ENCODE results near the gene PRMT5. TPM values are rescaled to one million over a fixed set of nuclear protein-coding genes. Genes with fewer than 3 reads are reported as not detected.

Gene PRMT5
- total RNA-seq, 1 donor from 2014 or later: 65.6 TPM

DNA sequence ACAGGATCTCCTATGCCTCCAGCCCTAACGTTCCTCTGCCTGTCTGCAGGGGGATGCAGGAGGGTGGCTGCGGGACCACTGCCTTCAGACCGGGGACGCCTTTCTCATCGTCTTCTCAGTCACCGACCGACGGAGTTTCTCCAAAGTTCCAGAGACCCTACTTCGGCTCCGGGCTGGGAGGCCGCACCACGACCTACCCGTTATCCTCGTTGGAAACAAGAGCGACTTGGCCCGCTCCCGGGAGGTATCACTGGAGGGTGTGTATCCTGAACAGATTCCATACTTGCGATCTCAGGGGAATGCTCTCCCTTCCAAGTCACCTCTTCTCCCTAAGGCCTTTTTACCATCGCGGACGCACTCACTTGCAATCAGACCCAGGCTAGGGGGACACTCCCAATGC is 43.2 kb downstream of the PRMT5 start:
- peak overlapping the region; percentile 50 to 65 for H3K4me3 ChIP-seq
- no peaks in the 10 kb centered on the region for H3K9me3 ChIP-seq
- no peak for DNase-seq (ENCODE audit: extremely low spot score in 2 of 2)
- no peaks in the 10 kb centered on the region for H3K36me3 ChIP-seq
- TF ChIP-seq POLR2A (IDR thresholded peaks at IDR 0.05): no peak
- no peak for TF ChIP-seq POLR2AphosphoS5 (IDR thresholded peaks at IDR 0.05; ENCODE audit: insufficient read depth in 1 of 2, low read depth in 1 of 2)
- no peak for TF ChIP-seq CTCF (IDR thresholded peaks at IDR 0.05)
- no peaks in the 10 kb centered on the region for H3K27me3 ChIP-seq
- intact Hi-C loops (cut with DNase I): no loop called here
- H3K27ac ChIP-seq: no peak overlapping the region
- peaks cover 24% of the 10 kb centered on the region for H3K4me1 ChIP-seq

- intact Hi-C loops (cut with DNase I): no loop called here
- H3K4me1 ChIP-seq: peaks cover 24% of the 10 kb centered on the region
These were observed 44.2 kb downstream of the PRMT5 start for GRCh38 chr14:22884738-22885523.

GRCh38 chr14:22884076-22884737 is 45.0 kb downstream of the PRMT5 start:
- H3K27ac ChIP-seq: no peak overlapping the region
- no peak overlapping the region for H3K4me3 ChIP-seq
- H3K27me3 ChIP-seq: no peaks in the 10 kb centered on the region
- no peaks in the 10 kb centered on the region for H3K9me3 ChIP-seq
- intact Hi-C loops (cut with DNase I): no loop called here
- no peaks in the 10 kb centered on the region for H3K36me3 ChIP-seq
- no peak for TF ChIP-seq POLR2AphosphoS5 (IDR thresholded peaks at IDR 0.05; ENCODE audit: insufficient read depth in 1 of 2, low read depth in 1 of 2)
- no peak for TF ChIP-seq CTCF (IDR thresholded peaks at IDR 0.05)
- no peak for TF ChIP-seq POLR2A (IDR thresholded peaks at IDR 0.05)
- peaks cover 24% of the 10 kb centered on the region for H3K4me1 ChIP-seq
- no peak for DNase-seq (ENCODE audit: extremely low spot score in 2 of 2)

More at GRCh38 chr14:22884738-22885523, 44.2 kb downstream of the PRMT5 start:
- TF ChIP-seq POLR2AphosphoS5 (IDR thresholded peaks at IDR 0.05; ENCODE audit: insufficient read depth in 1 of 2, low read depth in 1 of 2) (no peak), CTCF (IDR thresholded peaks at IDR 0.05) (no peak), POLR2A (IDR thresholded peaks at IDR 0.05) (no peak)
- Histone ChIP-seq H3K9me3 (no peaks in the 10 kb centered on the region), H3K4me3 (no peak overlapping the region), H3K27ac (no peak overlapping the region), H3K27me3 (no peaks in the 10 kb centered on the region), H3K36me3 (no peaks in the 10 kb centered on the region)
- DNase-seq (ENCODE audit: extremely low spot score in 2 of 2): no peak

DNA sequence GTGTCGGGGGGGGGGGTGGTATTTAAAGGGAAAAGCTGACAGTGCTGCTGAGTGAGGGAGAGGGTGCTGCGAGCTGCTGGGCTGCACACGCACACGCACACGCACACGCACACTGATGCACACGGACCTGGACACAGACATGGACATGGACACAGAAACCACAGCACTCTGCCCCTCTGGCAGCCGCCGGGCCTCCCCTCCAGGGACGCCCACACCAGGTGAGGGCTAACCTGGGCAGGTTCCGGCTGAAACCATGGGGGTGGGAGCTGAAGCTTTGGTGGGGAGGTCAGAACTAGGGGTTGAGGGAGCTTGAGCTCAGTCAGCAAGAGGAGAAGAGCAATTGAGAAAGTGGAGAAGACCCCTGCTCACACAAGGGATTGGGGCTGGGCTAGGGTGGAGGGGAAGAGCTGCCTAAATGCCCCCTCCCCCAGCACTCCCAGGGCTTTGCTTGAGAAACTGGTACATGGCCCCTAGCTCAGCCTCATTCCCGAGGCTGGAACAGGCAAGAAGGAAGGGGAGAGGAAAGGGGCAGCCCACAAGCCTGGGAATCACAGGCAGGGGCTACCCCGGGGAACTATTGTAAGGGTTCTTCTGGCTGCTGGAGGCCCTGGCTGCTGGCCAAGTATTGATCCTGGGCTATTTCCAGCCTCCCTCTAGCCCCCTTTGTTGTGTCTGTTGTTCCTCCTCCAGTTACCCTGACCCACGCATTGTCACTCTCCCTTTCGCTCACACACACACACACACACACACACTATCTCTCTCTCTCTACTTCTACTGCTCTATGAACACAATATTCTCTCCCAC is 45.8 kb downstream of the PRMT5 start, which contains the start of gene REM2:
Gene REM2, plus strand, starts transcription at position 50 of the 804 bp plus-strand sequence. Its CDS starts 66 bp downstream, at position 116.
- TF ChIP-seq CTCF (IDR thresholded peaks at IDR 0.05) (no peak), POLR2AphosphoS5 (IDR thresholded peaks at IDR 0.05; ENCODE audit: insufficient read depth in 1 of 2, low read depth in 1 of 2) (no peak), POLR2A (IDR thresholded peaks at IDR 0.05) (no peak)
- DNase-seq (ENCODE audit: extremely low spot score in 2 of 2): no peak
- Histone ChIP-seq H3K9me3 (no peaks in the 10 kb centered on the region), H3K4me1 (peaks cover 24% of the 10 kb centered on the region), H3K4me3 (no peak within 1 kb of the TSS), H3K27me3 (no peaks in the 10 kb centered on the region), H3K27ac (no peak within 1 kb of the TSS), H3K36me3 (peaks cover 0 to 8% of the 10 kb centered on the region in 2 donors)
- intact Hi-C loops (cut with DNase I): no loop called here
